HepG2 (cell line): Measurements from ENCODE around the gene ATRAID.

Experiments
- CTCF ChIP-seq: sonication (generic); formaldehyde crosslinking; IDR thresholded peaks from 2 replicates; pipeline ENCODE4 v1.5.0; 2020; ENCODE audit warnings: mild to moderate bottlenecking, missing genetic modification reagents, moderate library complexity
- EZH2 ChIP-seq: conservative IDR thresholded peaks from 2 replicates; pipeline ENCODE4 v1.6.1; 2012; ENCODE audit warnings: mild to moderate bottlenecking, low read depth, low read length, moderate library complexity
- GTF2F1 ChIP-seq: fragments of 150-350 bp; IDR thresholded peaks from 2 replicates; pipeline ENCODE4 v1.6.1; 2014; ENCODE audit warnings: low read length
- MIER2 ChIP-seq: IDR thresholded peaks from 2 replicates; pipeline ENCODE4 v1.6.1; 2016; ENCODE audit warnings: missing biosample characterization, missing genetic modification reagents
- POLR2AphosphoS5 ChIP-seq: IDR thresholded peaks from 2 replicates; pipeline ENCODE4 v1.6.1; 2012; ENCODE audit warnings: low read depth, low read length
- REL ChIP-seq: sonication (generic); formaldehyde crosslinking; conservative IDR thresholded peaks from 2 replicates; pipeline ENCODE4 v1.8.0; 2022; ENCODE audit warnings: mild to moderate bottlenecking, missing genetic modification reagents, moderate library complexity
- ZNF503 ChIP-seq: sonication (generic); formaldehyde crosslinking; IDR thresholded peaks from 2 replicates; pipeline ENCODE4 v1.4.0; 2020; ENCODE audit warnings: missing genetic modification reagents

- no peak for TF ChIP-seq POLR2AphosphoS5
- no peak for TF ChIP-seq MIER2 (CRISPR knock-in tag)
- no peak for TF ChIP-seq EZH2
- no peak for TF ChIP-seq CTCF (CRISPR knock-in tag)
- no peak for TF ChIP-seq ZNF503
- TF ChIP-seq GTF2F1 = no peak
- TF ChIP-seq REL (CRISPR knock-in tag) = no peak
Measured at GRCh38 chr2:27221166-27221565, 9.3 kb downstream of the ATRAID start.
